GM19372 (cell line): Measurements from ENCODE around the gene SYCE3.

Source experiments
- ATAC-seq: cut with Tn5 transposase; IDR thresholded peaks from one replicate; pipeline ENCODE4 v1.9.1; 2021; ENCODE audit warnings: mild to moderate bottlenecking, low read depth, moderate library complexity; ENCODE audit not compliant: unreplicated experiment

SYCE3 gene

GRCh38 chr22:50504369-50505211 lies 58.1 kb downstream of the SYCE3 start:
- ATAC-seq, result no peak

- no peak for ATAC-seq
Measured at GRCh38 chr22:50503475-50504145, 59.1 kb downstream of the SYCE3 start.

GRCh38 chr22:50502628-50503474 lies 59.9 kb downstream of the SYCE3 start:
- ATAC-seq, result no peak

- ATAC-seq, result no peak
Measured at GRCh38 chr22:50502096-50502495, 60.6 kb downstream of the SYCE3 start.
